B cell (primary cell): ENCODE measurements around the gene GSKIP. TPM values are rescaled to one million over a fixed set of nuclear protein-coding genes. Genes with fewer than 3 reads are reported as not detected.

Experiments
- polyA plus RNA-seq: library from polyadenylated mRNA; depleted of rRNA; stranded (reverse); fragments of >200 nt; gene quantifications from 2 replicates; pipeline ENCODE4 v1.2.3, GENCODE V29; 2012
- small RNA-seq: library from RNA; depleted of rRNA; stranded (forward); fragments of <200 nt; gene quantifications from one replicate; pipeline ENCODE3, GENCODE V24; 2012; ENCODE audit warnings: low replicate concordance, low read depth; ENCODE audit not compliant: insufficient read length
- total RNA-seq, 2 donors: library from RNA; stranded (reverse); fragments of 120-200 nt in 1 of 2; gene quantifications; 1 replicate in 1 of 2; 2 replicates in 1 of 2; pipeline versions ENCODE4 v1.2.3 to v1.2.4, GENCODE V29; 2013 to 2022

Gene GSKIP
- total and polyA plus RNA-seq, 2 donors (not counting 1 experiment from before 2014, with no cell fraction given), result 5.7 to 15.8 TPM

Small RNAs within 50 kb of the gene (small RNA-seq; reads per million reads assigned to genes)
- 0.57 reads per million for gene RNU2-33P

Other genes with a start within 250 kb of the GSKIP start
- gene BDKRB2, start 158.7 kb upstream of the GSKIP start, total RNA-seq, result not detected in 2 replicates
- gene BDKRB2, start 158.7 kb upstream of the GSKIP start, polyA plus RNA-seq, result 0.03 TPM in 1 of 2 replicates, not detected in the other
- gene BDKRB1, start 107.3 kb upstream of the GSKIP start, total RNA-seq, result not detected in 2 replicates
- gene BDKRB1, start 107.3 kb upstream of the GSKIP start, polyA plus RNA-seq, result not detected in 2 replicates
- 37.5 and 39.6 TPM in 2 replicates for gene ATG2B, start 185 bp upstream of the GSKIP start, total RNA-seq
- gene ATG2B, start 185 bp upstream of the GSKIP start, polyA plus RNA-seq, result 8.1 and 12.6 TPM in 2 replicates
- gene AK7, start 28.6 kb downstream of the GSKIP start, total RNA-seq, result 0.73 and 1.4 TPM in 2 replicates
- gene AK7, start 28.6 kb downstream of the GSKIP start, polyA plus RNA-seq, result 0.34 TPM in 1 of 2 replicates, not detected in the other
- 323 and 324 TPM in 2 replicates for gene PAPOLA, start 138.9 kb downstream of the GSKIP start, total RNA-seq
- 104 and 125 TPM in 2 replicates for gene PAPOLA, start 138.9 kb downstream of the GSKIP start, polyA plus RNA-seq